BJ (cell line): ENCODE data around the gene CTDSP2. TPM values are rescaled to one million over a fixed set of nuclear protein-coding genes. Genes with fewer than 3 reads are reported as not detected.

Source experiments
- CTCF ChIA-PET: fragments of 350-600 bp; formaldehyde crosslinking; extraction: SDS; loops from one replicate; lab custom pipeline; 2021; ENCODE audit warnings: antibody characterized with exemption, inconsistent platforms; lab: Yijun Ruan, JAX
- POLR2A ChIA-PET: fragments of 300-600 bp; sonication (Branson Sonifier 250); formaldehyde crosslinking; extraction: SDS; loops from one replicate; lab custom pipeline; 2021; ENCODE audit warnings: antibody characterized with exemption; lab: Charles Lee
- DNase-seq: peaks from one replicate; pipeline ENCODE4 v3.0.0-alpha.2; 2011; ENCODE audit warnings: low read depth
- H3K27me3 ChIP-seq: 2 replicates; pipeline ENCODE4 v1.6.0; 2011; ENCODE audit warnings: low read length; ENCODE audit not compliant: control insufficient read depth, insufficient read depth
- H3K36me3 ChIP-seq: 2 replicates; pipeline ENCODE4 v1.5.1; 2011; ENCODE audit warnings: low read length; ENCODE audit not compliant: control insufficient read depth, insufficient read depth
- H3K4me3 ChIP-seq: 2 replicates; pipeline ENCODE4 v1.5.1; 2011; ENCODE audit warnings: low read depth, mild to moderate bottlenecking, control low read depth, low read length
- CTCF ChIP-seq: IDR thresholded peaks from 2 replicates; pipeline ENCODE4 v1.5.1; 2011; ENCODE audit warnings: low read depth, mild to moderate bottlenecking, control low read depth, inconsistent platforms, low read length, moderate library complexity; ENCODE audit not compliant: insufficient read depth
- polyA plus RNA-seq: library from polyadenylated mRNA; depleted of rRNA; stranded (reverse); fragments of >200 nt; gene quantifications from 2 replicates; pipeline ENCODE4 v1.2.3, GENCODE V29; 2011

Gene CTDSP2
- polyA plus RNA-seq, 1 experiment, result 284 TPM

- ChIA-PET POLR2A (no interaction called here), CTCF (interaction anchor here (0.9 to 1.1 kb wide), 2 partner anchors 10 to 19 kb away, joined by 3 read pairs; no protein-coding TSS in a partner anchor)
- Histone ChIP-seq H3K4me3 (no peak overlapping the region), H3K36me3 (no peaks in the 10 kb centered on the region), H3K27me3 (no peaks in the 10 kb centered on the region)
- DNase-seq, result no peak
- TF ChIP-seq CTCF, result no peak
Measured at GRCh38 chr12:57877876-57878275, 31.3 kb upstream of the CTDSP2 start.

GRCh38 chr12:57875753-57876547 lies 29.4 kb upstream of the CTDSP2 start:
- POLR2A ChIA-PET, result no interaction called here
- no peak overlapping the region for H3K4me3 ChIP-seq

DNA sequence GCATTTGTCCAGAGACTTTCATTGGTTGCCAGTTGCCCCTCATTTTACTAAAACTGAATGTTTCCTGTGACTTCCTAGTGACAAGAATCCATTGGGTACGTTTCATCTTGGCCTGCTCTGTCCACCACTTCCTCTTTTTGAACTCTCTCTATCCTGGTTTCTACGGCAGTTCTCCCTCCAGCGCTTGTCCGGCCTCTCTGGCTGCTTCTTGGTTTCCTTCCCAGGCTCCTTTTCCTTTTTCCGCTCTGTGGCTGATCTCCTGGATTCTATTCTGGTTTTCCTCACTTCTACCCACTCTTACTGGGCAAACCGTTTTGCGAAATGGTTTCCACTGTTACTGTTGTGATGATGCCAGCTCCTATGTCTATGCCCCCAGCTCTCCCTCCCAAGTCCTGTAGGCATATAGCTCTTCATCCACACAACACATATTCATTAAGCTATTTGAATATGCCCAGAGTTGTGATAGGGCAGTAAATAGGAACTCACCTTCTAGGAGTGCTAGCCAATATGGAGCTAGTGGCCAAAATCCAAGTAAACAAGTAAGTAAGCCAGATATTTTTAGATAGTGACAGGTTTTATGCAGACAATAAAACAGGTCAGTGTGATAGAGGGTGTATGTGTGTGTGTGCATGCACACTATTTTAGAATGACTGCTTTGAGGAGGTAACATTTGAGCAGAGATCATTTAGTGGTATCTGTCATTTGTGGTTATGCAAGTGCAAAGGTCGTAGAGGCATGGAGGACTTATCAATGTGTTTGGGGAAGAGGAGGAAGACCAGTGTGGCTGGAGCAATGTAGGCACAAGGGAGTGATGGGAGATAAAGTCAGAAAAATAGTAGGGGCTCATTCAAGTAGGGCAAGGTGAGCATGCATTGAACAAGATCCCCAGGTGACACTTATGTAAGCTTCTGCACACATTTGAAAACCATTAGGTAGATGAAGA lies 27.9 kb upstream of the CTDSP2 start:
- DNase-seq, result no peak
- ChIA-PET POLR2A (interaction anchor here (0.7 kb wide), 1 partner anchor 10 kb away, joined by 8 read pairs; no protein-coding TSS in a partner anchor), CTCF (interaction anchor here (1.0 kb wide), 1 partner anchor 9 kb away, joined by 5 read pairs; no protein-coding TSS in a partner anchor)
- H3K36me3 ChIP-seq, result no peaks in the 10 kb centered on the region
- TF ChIP-seq CTCF, result no peak
- no peak overlapping the region for H3K4me3 ChIP-seq
- H3K27me3 ChIP-seq, result no peaks in the 10 kb centered on the region

More at GRCh38 chr12:57875753-57876547, 29.4 kb upstream of the CTDSP2 start:
- CTCF ChIA-PET, result no interaction called here
- no peak for TF ChIP-seq CTCF
- Histone ChIP-seq H3K36me3 (no peaks in the 10 kb centered on the region), H3K27me3 (no peaks in the 10 kb centered on the region)
- DNase-seq, result no peak

- no peak for DNase-seq
- POLR2A ChIA-PET, result no interaction called here
- Histone ChIP-seq H3K4me3 (no peak overlapping the region), H3K36me3 (no peaks in the 10 kb centered on the region), H3K27me3 (no peaks in the 10 kb centered on the region)
- no peak for TF ChIP-seq CTCF
- CTCF ChIA-PET, result no interaction called here
Measured at GRCh38 chr12:57872362-57872761, 25.8 kb upstream of the CTDSP2 start.

GRCh38 chr12:57869927-57870318 lies 23.4 kb upstream of the CTDSP2 start:
- ChIA-PET POLR2A (no interaction called here), CTCF (interaction anchor here (1.3 to 1.4 kb wide), 3 partner anchors 11 to 34 kb away, joined by 3 to 4 read pairs (median 3); no protein-coding TSS in a partner anchor)
- TF ChIP-seq CTCF, result no peak
- Histone ChIP-seq H3K36me3 (no peaks in the 10 kb centered on the region), H3K4me3 (no peak overlapping the region), H3K27me3 (no peaks in the 10 kb centered on the region)
- no peak for DNase-seq
